Measurements from ENCODE around the gene PDIA5. TPM values are rescaled to one million over a fixed set of nuclear protein-coding genes. Genes with fewer than 3 reads are reported as not detected.

The PDIA5 gene
- total and polyA plus RNA-seq, 2 of the 4 experiments (the other 2 are of a cell fraction), result 19.4 to 42.0 TPM

DNA sequence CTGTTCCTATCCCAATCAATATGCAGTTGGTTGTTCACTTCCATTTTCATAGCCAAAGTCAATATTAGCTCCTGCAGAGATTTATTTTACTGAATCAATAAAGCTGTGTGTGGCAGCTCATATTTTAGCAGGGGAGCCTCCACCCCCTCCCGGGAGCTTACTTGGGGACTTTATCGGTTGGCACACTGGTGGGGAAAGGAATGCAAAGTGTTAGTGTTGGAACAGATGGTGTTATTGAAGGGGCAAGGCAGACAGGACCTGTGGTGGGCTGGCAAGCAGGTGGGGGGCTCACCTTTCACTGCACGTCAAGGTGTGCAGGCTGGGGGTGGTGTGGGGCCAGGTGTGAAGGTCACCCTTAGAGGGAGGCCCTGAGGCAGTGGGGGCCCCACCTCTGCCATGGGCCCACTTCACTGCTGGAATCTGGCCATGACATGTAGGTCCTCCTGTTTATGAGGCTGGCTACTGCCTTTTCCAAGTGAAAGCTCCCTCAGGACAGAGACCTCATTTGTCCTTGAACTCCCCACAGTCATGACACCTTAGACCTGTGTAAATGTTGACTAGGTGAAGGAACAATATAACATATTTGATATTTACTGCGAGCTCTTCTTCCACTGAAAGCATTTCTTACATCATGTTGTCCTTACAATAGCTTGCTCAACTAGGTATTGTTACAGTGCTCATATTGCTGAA lies 90.9 kb downstream of the PDIA5 start:
- dilution Hi-C loops (cut with HindIII; ENCODE audit: low sequenced_read_pairs, unreplicated experiment) (no loop called here), intact Hi-C loops (cut with micrococcal nuclease) (no loop called here), in situ Hi-C loops (cut with MboI; ENCODE audit: low sequenced_read_pairs) (no loop called here)
- H4K91ac ChIP-seq (ENCODE audit: insufficient read depth, low read depth, low read length), result no peak overlapping the region
- BruUV-seq (replicated peaks), result no TSS peak
- no peak overlapping the region for H4K8ac ChIP-seq (ENCODE audit: low read depth in 2 of 2, low read length in 2 of 2)
- TF ChIP-seq MAZ (IDR thresholded peaks at IDR 0.05; ENCODE audit: borderline replicate concordance, low read depth, low read length) (no peak), CEBPB (IDR thresholded peaks at IDR 0.05; ENCODE audit: low read depth, low read length) (no peak), CHD1 (IDR thresholded peaks at IDR 0.05; ENCODE audit: low read depth, low read length) (no peak), BHLHE40 (IDR thresholded peaks at IDR 0.05; ENCODE audit: low read depth, low read length) (no peak), POLR2A (IDR thresholded peaks at IDR 0.05; ENCODE audit: low read depth, low read length) (no peak), RAD21 (IDR thresholded peaks at IDR 0.05; ENCODE audit: low read length) (no peak), RFX5 (IDR thresholded peaks at IDR 0.05; ENCODE audit: low read depth, low read length) (no peak), MAFK (IDR thresholded peaks at IDR 0.05; ENCODE audit: low read depth, low read length) (no peak), SMC3 (IDR thresholded peaks at IDR 0.05; ENCODE audit: low read depth, low read length) (no peak), NFE2L2 (IDR thresholded peaks at IDR 0.05; ENCODE audit: low read depth, low read length) (no peak), RCOR1 (IDR thresholded peaks at IDR 0.05; ENCODE audit: insufficient replicate concordance, low read length) (no peak), FOS (IDR thresholded peaks at IDR 0.05; ENCODE audit: low read depth, low read length) (no peak), MXI1 (IDR thresholded peaks at IDR 0.05; ENCODE audit: borderline replicate concordance, low read depth, low read length) (no peak)
- TF ChIP-seq, protein P1, sequence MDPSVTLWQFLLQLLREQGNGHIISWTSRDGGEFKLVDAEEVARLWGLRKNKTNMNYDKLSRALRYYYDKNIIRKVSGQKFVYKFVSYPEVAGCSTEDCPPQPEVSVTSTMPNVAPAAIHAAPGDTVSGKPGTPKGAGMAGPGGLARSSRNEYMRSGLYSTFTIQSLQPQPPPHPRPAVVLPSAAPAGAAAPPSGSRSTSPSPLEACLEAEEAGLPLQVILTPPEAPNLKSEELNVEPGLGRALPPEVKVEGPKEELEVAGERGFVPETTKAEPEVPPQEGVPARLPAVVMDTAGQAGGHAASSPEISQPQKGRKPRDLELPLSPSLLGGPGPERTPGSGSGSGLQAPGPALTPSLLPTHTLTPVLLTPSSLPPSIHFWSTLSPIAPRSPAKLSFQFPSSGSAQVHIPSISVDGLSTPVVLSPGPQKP (IDR thresholded peaks at IDR 0.05; ENCODE audit: borderline replicate concordance, low read depth, low read length), result no peak
- TF ChIP-seq, protein P2, sequence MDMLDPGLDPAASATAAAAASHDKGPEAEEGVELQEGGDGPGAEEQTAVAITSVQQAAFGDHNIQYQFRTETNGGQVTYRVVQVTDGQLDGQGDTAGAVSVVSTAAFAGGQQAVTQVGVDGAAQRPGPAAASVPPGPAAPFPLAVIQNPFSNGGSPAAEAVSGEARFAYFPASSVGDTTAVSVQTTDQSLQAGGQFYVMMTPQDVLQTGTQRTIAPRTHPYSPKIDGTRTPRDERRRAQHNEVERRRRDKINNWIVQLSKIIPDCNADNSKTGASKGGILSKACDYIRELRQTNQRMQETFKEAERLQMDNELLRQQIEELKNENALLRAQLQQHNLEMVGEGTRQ (IDR thresholded peaks at IDR 0.05; ENCODE audit: low read depth, low read length), result no peak
- TF ChIP-seq, protein P3, sequence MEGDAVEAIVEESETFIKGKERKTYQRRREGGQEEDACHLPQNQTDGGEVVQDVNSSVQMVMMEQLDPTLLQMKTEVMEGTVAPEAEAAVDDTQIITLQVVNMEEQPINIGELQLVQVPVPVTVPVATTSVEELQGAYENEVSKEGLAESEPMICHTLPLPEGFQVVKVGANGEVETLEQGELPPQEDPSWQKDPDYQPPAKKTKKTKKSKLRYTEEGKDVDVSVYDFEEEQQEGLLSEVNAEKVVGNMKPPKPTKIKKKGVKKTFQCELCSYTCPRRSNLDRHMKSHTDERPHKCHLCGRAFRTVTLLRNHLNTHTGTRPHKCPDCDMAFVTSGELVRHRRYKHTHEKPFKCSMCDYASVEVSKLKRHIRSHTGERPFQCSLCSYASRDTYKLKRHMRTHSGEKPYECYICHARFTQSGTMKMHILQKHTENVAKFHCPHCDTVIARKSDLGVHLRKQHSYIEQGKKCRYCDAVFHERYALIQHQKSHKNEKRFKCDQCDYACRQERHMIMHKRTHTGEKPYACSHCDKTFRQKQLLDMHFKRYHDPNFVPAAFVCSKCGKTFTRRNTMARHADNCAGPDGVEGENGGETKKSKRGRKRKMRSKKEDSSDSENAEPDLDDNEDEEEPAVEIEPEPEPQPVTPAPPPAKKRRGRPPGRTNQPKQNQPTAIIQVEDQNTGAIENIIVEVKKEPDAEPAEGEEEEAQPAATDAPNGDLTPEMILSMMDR (conservative IDR thresholded peaks at IDR 0.05; ENCODE audit: low read depth, low read length), result no peak
- H4K20me1 ChIP-seq (ENCODE audit: insufficient read depth, low read length), result no peaks in the 10 kb centered on the region
- ATAC-seq (ENCODE audit: low read depth), result no peak
- DNase-seq, result no peak
- no peak overlapping the region for H3K27ac ChIP-seq (ENCODE audit: insufficient read depth, low read length)
- H2AK5ac ChIP-seq (ENCODE audit: low read depth, low read length), result no peak overlapping the region
- peaks cover 50% of the 10 kb centered on the region for H3K36me3 ChIP-seq (ENCODE audit: control insufficient read depth, insufficient read depth, low read length)
- no peak overlapping the region for H3K4me3 ChIP-seq (ENCODE audit: insufficient read depth, low read depth, low read length)
- no peak overlapping the region for H4K5ac ChIP-seq (ENCODE audit: low read depth, low read length)
- WGBS, 2 experiments (ENCODE audit: extremely low coverage in 2 of 2, insufficient read length in 1 of 2), result 50% methylated on average over 1 of the region's 4 CpGs; no CpG with 5 or more reads in 1 of the 2 experiments
- no peak overlapping the region for H3K23ac ChIP-seq (ENCODE audit: low read depth, low read length)
- no peak overlapping the region for H3K4ac ChIP-seq (ENCODE audit: low read depth, low read length)
- H2AFZ ChIP-seq (replicated peaks; ENCODE audit: low read length, poor library complexity), result no peak overlapping the region
- no peak overlapping the region for H3K4me2 ChIP-seq (ENCODE audit: low read depth, low read length)
- H3K4me1 ChIP-seq (ENCODE audit: control insufficient read depth, insufficient read depth, low read length), result no peaks in the 10 kb centered on the region
- H3K27me3 ChIP-seq (ENCODE audit: control insufficient read depth, insufficient read depth, low read length), result no peaks in the 10 kb centered on the region
- H2BK15ac ChIP-seq (ENCODE audit: low read depth, low read length), result no peak overlapping the region
- POLR2A ChIA-PET (ENCODE audit: unreplicated experiment), result no interaction called here
- H3K79me1 ChIP-seq (ENCODE audit: low read depth in 1 of 2, low read length in 2 of 2), result no peaks in the 10 kb centered on the region
- H3K9me3 ChIP-seq (ENCODE audit: control insufficient read depth, insufficient read depth, low read length), result no peaks in the 10 kb centered on the region
- no peak overlapping the region for H2BK20ac ChIP-seq (ENCODE audit: low read depth, low read length)
- no peak overlapping the region for H2BK120ac ChIP-seq (ENCODE audit: low read depth, low read length)
- no peak overlapping the region for H3K18ac ChIP-seq (ENCODE audit: low read depth, low read length)
- peaks cover 10% of the 10 kb centered on the region for H3K9me1 ChIP-seq (ENCODE audit: insufficient read depth, low read length)
- H3K9ac ChIP-seq (ENCODE audit: low read depth, low read length), result no peak overlapping the region
- H3K56ac ChIP-seq (ENCODE audit: extremely low read depth, insufficient read depth, low read length), result no peak overlapping the region
- no peak overlapping the region for H2BK5ac ChIP-seq (ENCODE audit: low read depth, low read length, poor library complexity, severe bottlenecking)
- no peak overlapping the region for H3K14ac ChIP-seq (replicated peaks; ENCODE audit: low read depth, low read length)
- H2AK9ac ChIP-seq (replicated peaks; ENCODE audit: low read depth, low read length, poor library complexity), result no peak overlapping the region
- CTCF ChIA-PET, result no interaction called here
